Fibroblast of lung (primary cell): ENCODE results near the gene IL36B. TPM values are rescaled to one million over a fixed set of nuclear protein-coding genes. Genes with fewer than 3 reads are reported as not detected.

Experiments
- DNase-seq, 2 donors: peaks; one replicate each; pipeline versions ENCODE4 v3.0.0 to v3.0.0-alpha.2; 2010; ENCODE audit warnings: low read depth in 2 of 2
- H2AFZ ChIP-seq: 2 replicates; pipeline ENCODE4 v1.5.1; 2012; ENCODE audit warnings: low read length, control low read depth, inconsistent platforms
- H3K27ac ChIP-seq: 2 replicates; pipeline ENCODE4 v1.5.1; 2011; ENCODE audit warnings: low read length, control low read depth; ENCODE audit not compliant: insufficient read depth
- H3K27me3 ChIP-seq: 2 replicates; pipeline ENCODE4 v1.5.1; 2011; ENCODE audit warnings: mild to moderate bottlenecking, low read length; ENCODE audit not compliant: control insufficient read depth, insufficient read depth
- H3K36me3 ChIP-seq: 2 replicates; pipeline ENCODE4 v1.5.1; 2011; ENCODE audit warnings: low read length; ENCODE audit not compliant: control insufficient read depth, insufficient read depth
- H3K4me1 ChIP-seq: 2 replicates; pipeline ENCODE4 v1.5.1; 2011; ENCODE audit warnings: low read length; ENCODE audit not compliant: control insufficient read depth, insufficient read depth; ENCODE audit errors: extremely low read depth
- H3K4me2 ChIP-seq: 2 replicates; pipeline ENCODE4 v1.5.1; 2011; ENCODE audit warnings: low read length, control low read depth; ENCODE audit not compliant: insufficient read depth; ENCODE audit errors: extremely low read depth
- H3K4me3 ChIP-seq, 4 experiments: fragments of 200-600 bp in 1 of 4; sonication (generic) in 1 of 4; replicated peaks in 1 of 4; 2 replicates each; pipeline ENCODE4 v1.5.1; 2011 to 2016; ENCODE audit warnings: low read length in 4 of 4, low read depth in 3 of 4, mild to moderate bottlenecking in 3 of 4, control low read depth in 2 of 4, inconsistent platforms in 1 of 4, mixed read lengths in 1 of 4; ENCODE audit not compliant: insufficient read depth in 1 of 4; ENCODE audit errors: control extremely low read depth in 1 of 4
- H3K79me2 ChIP-seq: 2 replicates; pipeline ENCODE4 v1.5.1; 2012; ENCODE audit warnings: mild to moderate bottlenecking, low read length, inconsistent platforms; ENCODE audit not compliant: control insufficient read depth, insufficient read depth
- H3K9ac ChIP-seq: 2 replicates; pipeline ENCODE4 v1.5.1; 2011; ENCODE audit warnings: mild to moderate bottlenecking, low read length, control low read depth; ENCODE audit not compliant: insufficient read depth
- H3K9me3 ChIP-seq: 2 replicates; pipeline ENCODE4 v1.5.1; 2012; ENCODE audit warnings: low read depth, low read length; ENCODE audit not compliant: control insufficient read depth, insufficient read depth
- H4K20me1 ChIP-seq: 2 replicates; pipeline ENCODE4 v1.5.1; 2011; ENCODE audit warnings: low read length; ENCODE audit not compliant: control insufficient read depth, insufficient read depth; ENCODE audit errors: extremely low read depth
- CTCF ChIP-seq, 2 donors: IDR thresholded peaks in 1 of 2; conservative IDR thresholded peaks in 1 of 2; 1 replicate in 1 of 2; 2 replicates in 1 of 2; pipeline ENCODE4 v1.5.1; 2011 to 2012; ENCODE audit warnings: low read length in 2 of 2, control low read depth in 1 of 2, inconsistent platforms in 1 of 2, low read depth in 1 of 2, mild to moderate bottlenecking in 1 of 2
- EZH2 ChIP-seq: IDR thresholded peaks from 2 replicates; pipeline ENCODE4 v1.5.1; 2012; ENCODE audit warnings: low read length, control low read depth, mild to moderate bottlenecking; ENCODE audit errors: missing control alignments
- polyA plus RNA-seq, 2 donors: library from polyadenylated mRNA; depleted of rRNA in 1 of 2; stranded (reverse) in 1 of 2; unstranded in 1 of 2; fragments of >200 nt; gene quantifications; 2 replicates each; pipeline ENCODE4 v1.2.1, GENCODE V29; 2011 to 2012; ENCODE audit warnings: missing spikeins in 1 of 2
- total RNA-seq: library from RNA; depleted of rRNA; stranded (reverse); fragments of >200 nt; gene quantifications from 2 replicates; pipeline ENCODE4 v1.2.1, GENCODE V29; 2014

The IL36B gene
- total and polyA plus RNA-seq, 2 donors (not counting 1 experiment from before 2014, with no cell fraction given) = not detected

GRCh38 chr2:113018509-113018908 is 34.2 kb downstream of the IL36B start:
- DNase-seq = no peak
- no peak overlapping the region for H3K4me3 ChIP-seq

GRCh38 chr2:113015655-113016054 is 37.0 kb downstream of the IL36B start:
- Histone ChIP-seq H3K27me3 (peaks cover 5% of the 10 kb centered on the region), H3K9me3 (no peaks in the 10 kb centered on the region), H3K4me1 (no peaks in the 10 kb centered on the region), H2AFZ (no peak overlapping the region), H3K27ac (no peak overlapping the region), H3K4me2 (no peak overlapping the region), H3K79me2 (no peaks in the 10 kb centered on the region), H3K9ac (no peak overlapping the region), H3K4me3 (no peak overlapping the region), H4K20me1 (no peaks in the 10 kb centered on the region), H3K36me3 (no peaks in the 10 kb centered on the region)
- no peak for TF ChIP-seq CTCF (conservative IDR thresholded peaks at IDR 0.05 in 1 of 2, IDR thresholded peaks at IDR 0.05 in 1 of 2; ENCODE audit: low read depth in 1 of 2, low read length in 2 of 2)
- no peak for TF ChIP-seq EZH2
- DNase-seq = no peak

More at GRCh38 chr2:113018509-113018908, 34.2 kb downstream of the IL36B start:
- Histone ChIP-seq H2AFZ (no peak overlapping the region), H3K9ac (no peak overlapping the region), H3K27ac (no peak overlapping the region), H3K36me3 (no peaks in the 10 kb centered on the region), H3K9me3 (no peaks in the 10 kb centered on the region), H3K79me2 (no peaks in the 10 kb centered on the region), H4K20me1 (no peaks in the 10 kb centered on the region), H3K4me2 (no peak overlapping the region), H3K4me1 (no peaks in the 10 kb centered on the region), H3K27me3 (peaks cover 8% of the 10 kb centered on the region)
- TF ChIP-seq EZH2 = no peak
- no peak for TF ChIP-seq CTCF (conservative IDR thresholded peaks at IDR 0.05 in 1 of 2, IDR thresholded peaks at IDR 0.05 in 1 of 2; ENCODE audit: low read depth in 1 of 2, low read length in 2 of 2)

GRCh38 chr2:113015042-113015441 is 37.6 kb downstream of the IL36B start:
- Histone ChIP-seq H3K9ac (no peak overlapping the region), H3K4me3 (no peak overlapping the region), H3K4me1 (no peaks in the 10 kb centered on the region), H3K79me2 (no peaks in the 10 kb centered on the region), H3K9me3 (no peaks in the 10 kb centered on the region), H4K20me1 (no peaks in the 10 kb centered on the region), H3K27me3 (peaks cover 5% of the 10 kb centered on the region), H3K36me3 (no peaks in the 10 kb centered on the region), H3K4me2 (no peak overlapping the region), H2AFZ (no peak overlapping the region), H3K27ac (no peak overlapping the region)
- TF ChIP-seq EZH2 (no peak), CTCF (conservative IDR thresholded peaks at IDR 0.05 in 1 of 2, IDR thresholded peaks at IDR 0.05 in 1 of 2; ENCODE audit: low read depth in 1 of 2, low read length in 2 of 2) (no peak)
- DNase-seq = no peak
